CD4-positive, alpha-beta T cell (primary cell): ENCODE results near the gene AP2B1. TPM values are rescaled to one million over a fixed set of nuclear protein-coding genes. Genes with fewer than 3 reads are reported as not detected.

Experiments used
- ATAC-seq: fragments of 200-7000 bp; cut with Tn5 transposase; one replicate; pipeline ENCODE4 v1.10.0; 2022; ENCODE audit warnings: mild to moderate bottlenecking; ENCODE audit not compliant: poor library complexity
- CTCF ChIA-PET: fragments of 350-600 bp; sonication (Branson Sonifier 250); formaldehyde crosslinking; loops from one replicate; lab custom pipeline; 2021; ENCODE audit warnings: antibody characterized with exemption, inconsistent platforms; lab: Charles Lee
- POLR2A ChIA-PET: fragments of 350-600 bp; sonication (Branson Sonifier 250); formaldehyde crosslinking; loops from one replicate; lab custom pipeline; 2021; ENCODE audit warnings: antibody characterized with exemption, inconsistent platforms; lab: Charles Lee
- DNase-seq, 14 experiments: peaks; one replicate each; pipeline ENCODE4 v3.0.0-alpha.2; 2013 to 2020; ENCODE audit warnings: mixed read lengths in 2 of 14
- H3K27ac ChIP-seq, 2 donors: one replicate each; pipeline versions ENCODE4 v1.5.1 to v1.7.0; 2013; ENCODE audit warnings: low read length in 2 of 2, low read depth in 1 of 2, mild to moderate bottlenecking in 1 of 2
- H3K27me3 ChIP-seq, 2 experiments: 1 replicate in 1 of 2; 2 replicates in 1 of 2; pipeline versions ENCODE4 v1.6.1 to v1.7.0; 2013; ENCODE audit warnings: low read length in 2 of 2, control low read depth in 1 of 2, mild to moderate bottlenecking in 1 of 2, moderate library complexity in 1 of 2; ENCODE audit not compliant: insufficient read depth in 2 of 2, control insufficient read depth in 1 of 2
- H3K36me3 ChIP-seq: one replicate; pipeline ENCODE4 v1.6.1; 2013; ENCODE audit warnings: low read length, control low read depth; ENCODE audit not compliant: insufficient read depth
- H3K4me1 ChIP-seq: one replicate; pipeline ENCODE4 v1.6.1; 2013; ENCODE audit warnings: low read length, control low read depth; ENCODE audit not compliant: insufficient read depth
- H3K4me3 ChIP-seq: one replicate; pipeline ENCODE4 v1.5.1; 2013; ENCODE audit warnings: mild to moderate bottlenecking, low read length, moderate library complexity
- H3K9me3 ChIP-seq, 2 experiments: 1 replicate in 1 of 2; 2 replicates in 1 of 2; pipeline versions ENCODE4 v1.6.1 to v1.7.0; 2013; ENCODE audit warnings: low read length in 2 of 2, mild to moderate bottlenecking in 2 of 2, control low read depth in 1 of 2, moderate library complexity in 1 of 2; ENCODE audit not compliant: control insufficient read depth in 1 of 2, insufficient read depth in 1 of 2
- H3K27ac Mint-ChIP-seq: one replicate; pipeline ENCODE4 v1.8.0; 2020; ENCODE audit warnings: mixed read lengths
- H3K27me3 Mint-ChIP-seq: one replicate; pipeline ENCODE4 v1.8.0; 2021; ENCODE audit warnings: mixed read lengths
- H3K36me3 Mint-ChIP-seq: one replicate; pipeline ENCODE4 v1.8.0; 2021; ENCODE audit warnings: low read depth, mixed read lengths
- H3K4me1 Mint-ChIP-seq: one replicate; pipeline ENCODE4 v1.8.0; 2021; ENCODE audit warnings: low read depth, mixed read lengths
- H3K4me3 Mint-ChIP-seq: one replicate; pipeline ENCODE4 v1.8.0; 2020; ENCODE audit warnings: mild to moderate bottlenecking, mixed read lengths
- H3K9me3 Mint-ChIP-seq: one replicate; pipeline ENCODE4 v1.8.0; 2020; ENCODE audit warnings: mixed read lengths
- intact Hi-C, 2 experiments: fragments of 100-400 bp; cut with DNase I in 1 of 2; cut with micrococcal nuclease in 1 of 2; formaldehyde crosslinking; loops; one replicate each; pipeline versions ENCODE4 v1.15.1 to v1.9.0; 2023 to 2025; cut with DNase I, micrococcal nuclease
- polyA plus RNA-seq, 2 donors: library from polyadenylated mRNA; unstranded; fragments of 120-200 nt; gene quantifications; one replicate each; pipeline ENCODE4 v1.2.1, GENCODE V29; 2013
- total RNA-seq, 174 experiments: library from RNA in 2 of 174; stranded (reverse) in 2 of 174; gene quantifications; one replicate each; pipeline ENCODE4 v1.2.3 and lab custom pipeline; 2021 to 2026
- TF ChIP-seq, protein P1 (sequence below): fragments of 200-600 bp; IDR thresholded peaks from one replicate; pipeline ENCODE4 v1.8.0; 2022; ENCODE audit warnings: antibody characterized with exemption, mild to moderate bottlenecking

Gene AP2B1
- 10 to 100 TPM; 67.0 to 69.2 TPM for total RNA-seq
- polyA plus RNA-seq (2013, experiment 1 of 2), result 96.5 TPM
- polyA plus RNA-seq (2013, experiment 2 of 2), result 98.7 TPM
- total RNA-seq (lab: John Stamatoyannopoulos, UW), result 67.7 to 331 (median 172) reads per million in 172 experiments

DNA sequence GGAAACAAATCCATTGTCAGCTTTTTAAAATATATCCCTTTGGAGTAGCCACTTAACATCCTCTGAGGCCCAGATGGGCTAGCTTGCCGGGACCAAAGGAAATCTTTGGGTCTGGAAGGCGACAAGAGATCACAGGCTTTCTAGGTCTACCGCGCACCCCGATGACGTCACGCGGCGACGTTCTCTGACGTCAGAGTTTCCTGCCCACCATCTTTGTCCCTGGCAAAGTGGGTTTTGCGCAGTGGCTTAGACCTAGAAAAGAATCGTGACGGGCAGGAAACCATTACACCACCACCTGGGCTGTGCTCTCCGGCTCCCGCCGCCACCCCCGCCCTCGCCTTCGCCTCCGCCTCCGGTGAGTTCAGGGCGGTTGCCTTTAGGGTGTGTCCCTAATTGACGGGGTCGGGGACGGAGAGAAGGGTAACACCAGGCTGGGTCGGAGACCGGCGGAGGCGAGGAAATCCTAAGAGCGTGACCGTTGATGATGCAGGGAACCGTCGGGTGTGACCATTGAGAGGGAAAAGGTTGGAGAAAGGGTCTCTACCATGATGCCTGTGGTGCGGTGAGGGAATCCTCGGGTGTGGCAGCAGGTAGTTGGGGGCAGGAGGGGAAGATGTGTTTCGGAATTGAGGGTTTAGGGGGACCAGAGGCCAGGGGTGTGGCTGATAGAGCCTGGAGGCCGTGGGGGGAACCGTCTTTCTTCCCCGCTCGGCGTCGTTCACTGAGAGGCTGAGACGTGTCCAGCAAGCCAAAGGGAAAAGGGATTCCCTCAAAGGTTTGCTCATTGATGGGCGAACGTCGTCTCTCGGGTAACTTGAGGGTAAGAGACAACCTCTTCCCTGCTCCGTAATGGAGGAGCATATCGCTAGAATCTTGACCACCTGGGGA is at the start of gene AP2B1:
AP2B1 (plus strand) TSS at position 249 of the 888 bp plus-strand sequence. CDS start 6,709 bp downstream, outside the sequence.
- H3K27ac ChIP-seq, result peak within 1 kb of the TSS; percentile 87 to 98
- H3K9me3 Mint-ChIP-seq, result no peaks in the 10 kb centered on the region
- DNase-seq (peak; percentile 89 to 100 (median 96)), ATAC-seq (peak; percentile 98)
- H3K36me3 Mint-ChIP-seq, result peaks cover 9% of the 10 kb centered on the region
- intact Hi-C loops, result loop anchor here (1.0 to 5.0 kb wide), 4 partner anchors 9 to 625 kb away; partner anchors contain the start of genes PEX12 (in 2 of the 2), CCT6B (in 1 of the 2), TAF15 (in 1 of the 2) and ZNF830 (in 1 of the 2)
- H3K27ac Mint-ChIP-seq, result peak within 1 kb of the TSS; percentile 97
- peak within 1 kb of the TSS; percentile 99 for H3K4me3 ChIP-seq
- peaks cover 40% of the 10 kb centered on the region for H3K4me1 Mint-ChIP-seq
- CTCF ChIA-PET, result interaction anchor here (0.9 to 2.4 kb wide), 3 partner anchors 9 to 445 kb away, joined by 3 to 9 read pairs (median 6); partner anchors contain the start of genes NLE1 and PEX12
- no peaks in the 10 kb centered on the region for H3K36me3 ChIP-seq
- POLR2A ChIA-PET, result interaction anchor here (0.8 to 5.0 kb wide), 14 partner anchors 8 to 565 kb away, joined by 3 to 128 read pairs (median 4); partner anchors contain the start of genes NLE1, PEX12, SLFN5 and TAF15
- no peaks in the 10 kb centered on the region for H3K27me3 Mint-ChIP-seq
- TF ChIP-seq, protein P1, sequence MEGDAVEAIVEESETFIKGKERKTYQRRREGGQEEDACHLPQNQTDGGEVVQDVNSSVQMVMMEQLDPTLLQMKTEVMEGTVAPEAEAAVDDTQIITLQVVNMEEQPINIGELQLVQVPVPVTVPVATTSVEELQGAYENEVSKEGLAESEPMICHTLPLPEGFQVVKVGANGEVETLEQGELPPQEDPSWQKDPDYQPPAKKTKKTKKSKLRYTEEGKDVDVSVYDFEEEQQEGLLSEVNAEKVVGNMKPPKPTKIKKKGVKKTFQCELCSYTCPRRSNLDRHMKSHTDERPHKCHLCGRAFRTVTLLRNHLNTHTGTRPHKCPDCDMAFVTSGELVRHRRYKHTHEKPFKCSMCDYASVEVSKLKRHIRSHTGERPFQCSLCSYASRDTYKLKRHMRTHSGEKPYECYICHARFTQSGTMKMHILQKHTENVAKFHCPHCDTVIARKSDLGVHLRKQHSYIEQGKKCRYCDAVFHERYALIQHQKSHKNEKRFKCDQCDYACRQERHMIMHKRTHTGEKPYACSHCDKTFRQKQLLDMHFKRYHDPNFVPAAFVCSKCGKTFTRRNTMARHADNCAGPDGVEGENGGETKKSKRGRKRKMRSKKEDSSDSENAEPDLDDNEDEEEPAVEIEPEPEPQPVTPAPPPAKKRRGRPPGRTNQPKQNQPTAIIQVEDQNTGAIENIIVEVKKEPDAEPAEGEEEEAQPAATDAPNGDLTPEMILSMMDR, result no peak
- H3K27me3 ChIP-seq, result no peaks in the 10 kb centered on the region
- H3K9me3 ChIP-seq, result no peaks in the 10 kb centered on the region
- peak within 1 kb of the TSS; percentile 96 for H3K4me3 Mint-ChIP-seq
- H3K4me1 ChIP-seq, result peaks cover 27% of the 10 kb centered on the region

DNA sequence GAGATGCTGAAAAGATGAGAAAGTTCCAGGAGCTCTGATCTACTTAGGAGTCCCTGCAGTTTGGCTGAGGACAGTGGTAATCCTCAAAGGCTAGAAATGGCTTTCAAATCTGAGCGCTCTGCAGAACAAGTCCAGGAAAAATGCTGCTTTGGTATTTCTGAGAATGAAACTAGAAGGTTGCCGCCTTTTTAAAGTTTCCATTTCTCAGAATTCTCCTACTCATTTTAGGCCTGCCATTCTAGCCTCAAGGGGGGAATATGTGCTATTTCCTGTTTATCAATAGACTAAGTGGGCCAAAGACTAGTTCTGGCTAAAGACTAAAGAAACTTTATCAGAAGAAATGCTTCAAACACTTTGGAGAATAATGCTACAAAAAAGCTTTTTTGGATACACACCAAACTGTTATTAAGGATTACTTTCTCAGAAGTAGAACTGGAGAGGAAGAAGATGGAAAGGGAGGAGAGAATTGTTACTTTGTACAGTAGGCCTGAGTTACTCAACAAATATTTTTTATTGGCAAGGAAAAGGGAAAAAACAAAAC is 49.5 kb upstream of the AP2B1 start, which contains the start of gene SLFN12L:
SLFN12L (minus strand) TSS at position 78 of the 541 bp plus-strand sequence. CDS start 15,314 bp downstream, outside the sequence.
- H3K4me1 Mint-ChIP-seq, result peaks cover 66% of the 10 kb centered on the region
- H3K9me3 Mint-ChIP-seq, result no peaks in the 10 kb centered on the region
- H3K27me3 Mint-ChIP-seq, result no peaks in the 10 kb centered on the region

More for the DNA sequence above, 49.5 kb upstream of the AP2B1 start, which contains the start of gene SLFN12L:
- Histone ChIP-seq H3K27ac (peak within 1 kb of the TSS; percentile 58 to 86), H3K4me1 (peaks cover 42% of the 10 kb centered on the region), H3K27me3 (no peaks in the 10 kb centered on the region), H3K4me3 (peak within 1 kb of the TSS; percentile 61), H3K9me3 (no peaks in the 10 kb centered on the region), H3K36me3 (no peaks in the 10 kb centered on the region)
- CTCF ChIA-PET, result interaction anchor here (1.4 to 4.6 kb wide), 5 partner anchors 41 to 226 kb away, joined by 3 to 57 read pairs (median 9); partner anchors contain the start of gene PEX12
- H3K36me3 Mint-ChIP-seq, result peaks cover 9% of the 10 kb centered on the region
- peak within 1 kb of the TSS; percentile 91 for H3K4me3 Mint-ChIP-seq
- ATAC-seq (peak; percentile 9), DNase-seq (peak in 4 of 14 experiments; percentile 34 to 88 (median 56))
- intact Hi-C loops, result loop anchor here (2.0 to 5.0 kb wide), 5 partner anchors 50 to 293 kb away; partner anchors contain the start of genes SLFN11 (in 1 of the 2) and SLFN12 (in 1 of the 2)
- TF ChIP-seq, protein P1, result no peak
- H3K27ac Mint-ChIP-seq, result peak within 1 kb of the TSS; percentile 82
- POLR2A ChIA-PET, result interaction anchor here (0.6 to 8.1 kb wide), 17 partner anchors 16 to 487 kb away, joined by 3 to 153 read pairs (median 7); partner anchors contain the start of genes PEX12, RAD51D, SLFN11 and SLFN13
